HEK293 (cell line): ENCODE measurements around the gene REEP5.
"Not testable (repeated sequence)": the region's sequence is repeated elsewhere in the genome, so short reads cannot be mapped to it uniquely, and the experiment has no call there.

Experiments
- CTCF ChIA-PET: fragments of 350-600 bp; formaldehyde crosslinking; extraction: SDS; loops from one replicate; lab custom pipeline; 2021; ENCODE audit warnings: antibody characterized with exemption; lab: Yijun Ruan, JAX
- POLR2A ChIA-PET: fragments of 300-600 bp; formaldehyde crosslinking; extraction: SDS; loops from one replicate; lab custom pipeline; 2020; ENCODE audit warnings: antibody characterized with exemption, inconsistent platforms; lab: Yijun Ruan, JAX
- H3K27ac ChIP-seq: fragments of 200-500 bp; sonication (Bioruptor generic); 2 replicates; pipeline ENCODE4 v1.5.1; 2014; ENCODE audit warnings: low read depth, low read length, control low read depth, inconsistent platforms; ENCODE audit errors: extremely low read depth
- H3K36me3 ChIP-seq, 2 experiments: fragments of 200-500 bp in 1 of 2; sonication (Bioruptor generic) in 1 of 2; 1 replicate in 1 of 2; 2 replicates in 1 of 2; pipeline ENCODE4 v1.5.1; 2014 to 2017; ENCODE audit warnings: inconsistent platforms in 2 of 2, low read length in 2 of 2; ENCODE audit not compliant: control insufficient read depth in 2 of 2, insufficient read depth in 1 of 2
- H3K4me1 ChIP-seq: fragments of 200-500 bp; sonication (Bioruptor generic); 2 replicates; pipeline ENCODE4 v1.5.1; 2014; ENCODE audit warnings: mild to moderate bottlenecking, low read length, inconsistent platforms; ENCODE audit not compliant: control insufficient read depth, insufficient read depth
- H3K4me3 ChIP-seq: 2 replicates; pipeline ENCODE4 v1.5.1; 2011; ENCODE audit warnings: low read depth, mild to moderate bottlenecking, control low read depth, low read length, moderate library complexity
- H3K9me3 ChIP-seq: fragments of 200-500 bp; sonication (Bioruptor generic); 2 replicates; pipeline ENCODE4 v1.5.1; 2014; ENCODE audit warnings: low read depth, low read length, inconsistent platforms; ENCODE audit not compliant: control insufficient read depth, insufficient read depth
- GLIS2 ChIP-seq: fragments of 450-650 bp; formaldehyde crosslinking; IDR thresholded peaks from 2 replicates; pipeline ENCODE4 v1.5.1; 2016; ENCODE audit warnings: missing biosample characterization, missing genetic modification characterization
- TRIM28 ChIP-seq: IDR thresholded peaks from 2 replicates; pipeline ENCODE4 v1.6.1; 2011; ENCODE audit warnings: low read length, control low read depth, borderline replicate concordance
- ZNF114 ChIP-seq: fragments of 450-650 bp; formaldehyde crosslinking; IDR thresholded peaks from 2 replicates; pipeline ENCODE4 v1.5.0; 2017; ENCODE audit warnings: missing biosample characterization, missing genetic modification characterization
- ZNF138 ChIP-seq: fragments of 450-650 bp; formaldehyde crosslinking; IDR thresholded peaks from 2 replicates; pipeline ENCODE4 v1.5.1; 2016; ENCODE audit warnings: missing biosample characterization, missing genetic modification characterization, borderline replicate concordance
- ZNF248 ChIP-seq: fragments of 450-650 bp; formaldehyde crosslinking; IDR thresholded peaks from 2 replicates; pipeline ENCODE4 v1.5.1; 2017; ENCODE audit warnings: missing biosample characterization, missing genetic modification characterization
- ZNF510 ChIP-seq: fragments of 450-650 bp; formaldehyde crosslinking; IDR thresholded peaks from 2 replicates; pipeline ENCODE4 v1.5.1; 2018; ENCODE audit warnings: mild to moderate bottlenecking, missing genetic modification characterization, missing biosample characterization; ENCODE audit not compliant: insufficient replicate concordance
- ZNF514 ChIP-seq: fragments of 450-650 bp; formaldehyde crosslinking; IDR thresholded peaks from 2 replicates; pipeline ENCODE4 v1.5.1; 2016; ENCODE audit warnings: missing biosample characterization, missing genetic modification characterization
- ZNF521 ChIP-seq: fragments of 450-650 bp; formaldehyde crosslinking; IDR thresholded peaks from 2 replicates; pipeline ENCODE4 v1.5.1; 2017; ENCODE audit warnings: missing biosample characterization, mild to moderate bottlenecking, missing genetic modification characterization
- ZNF701 ChIP-seq: fragments of 450-650 bp; formaldehyde crosslinking; IDR thresholded peaks from 2 replicates; pipeline ENCODE4 v1.5.1; 2016; ENCODE audit warnings: missing biosample characterization, missing genetic modification characterization
- ZNF76 ChIP-seq: fragments of 450-650 bp; formaldehyde crosslinking; IDR thresholded peaks from 2 replicates; pipeline ENCODE4; 2016; ENCODE audit warnings: low read depth, missing biosample characterization, missing genetic modification characterization, borderline replicate concordance
- ZNF768 ChIP-seq: fragments of 450-650 bp; formaldehyde crosslinking; IDR thresholded peaks from 2 replicates; pipeline ENCODE4 v1.5.1; 2018; ENCODE audit warnings: missing biosample characterization, mild to moderate bottlenecking, missing genetic modification characterization
- ZSCAN30 ChIP-seq: fragments of 450-650 bp; IDR thresholded peaks from 2 replicates; pipeline ENCODE4 v1.5.1; 2018; ENCODE audit warnings: missing biosample characterization, mild to moderate bottlenecking, missing genetic modification characterization, moderate library complexity
- TF ChIP-seq, protein P1 (sequence below): fragments of 450-650 bp; formaldehyde crosslinking; conservative IDR thresholded peaks from 2 replicates; pipeline ENCODE4 v1.5.1; 2016; ENCODE audit warnings: low read depth, missing biosample characterization, missing genetic modification characterization
- TF ChIP-seq, protein P2 (sequence below): fragments of 450-650 bp; formaldehyde crosslinking; IDR thresholded peaks from 2 replicates; pipeline ENCODE4 v1.5.1; 2017; ENCODE audit warnings: missing biosample characterization, missing genetic modification characterization

Gene REEP5

DNA sequence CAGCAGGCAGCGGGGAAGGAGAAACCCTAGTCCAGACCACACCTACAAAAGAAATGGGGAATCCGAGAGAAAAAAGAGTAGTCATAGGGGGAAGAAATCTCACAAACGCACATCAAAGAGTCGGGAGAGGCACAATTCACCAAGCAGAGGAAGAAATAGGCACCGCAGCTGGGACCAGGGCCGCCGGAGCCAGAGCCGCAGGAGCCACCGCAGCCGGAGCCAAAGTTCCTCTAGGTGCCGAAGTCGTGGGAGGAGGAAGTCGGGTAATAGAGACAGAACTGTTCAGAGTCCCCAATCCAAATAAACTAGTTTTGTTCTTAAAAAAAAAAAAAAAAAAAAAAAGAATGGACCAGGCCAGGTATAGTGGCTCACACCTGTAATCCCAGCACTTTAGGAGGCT is 29.3 kb downstream of the REEP5 start (continued):
- TF ChIP-seq, protein P1, sequence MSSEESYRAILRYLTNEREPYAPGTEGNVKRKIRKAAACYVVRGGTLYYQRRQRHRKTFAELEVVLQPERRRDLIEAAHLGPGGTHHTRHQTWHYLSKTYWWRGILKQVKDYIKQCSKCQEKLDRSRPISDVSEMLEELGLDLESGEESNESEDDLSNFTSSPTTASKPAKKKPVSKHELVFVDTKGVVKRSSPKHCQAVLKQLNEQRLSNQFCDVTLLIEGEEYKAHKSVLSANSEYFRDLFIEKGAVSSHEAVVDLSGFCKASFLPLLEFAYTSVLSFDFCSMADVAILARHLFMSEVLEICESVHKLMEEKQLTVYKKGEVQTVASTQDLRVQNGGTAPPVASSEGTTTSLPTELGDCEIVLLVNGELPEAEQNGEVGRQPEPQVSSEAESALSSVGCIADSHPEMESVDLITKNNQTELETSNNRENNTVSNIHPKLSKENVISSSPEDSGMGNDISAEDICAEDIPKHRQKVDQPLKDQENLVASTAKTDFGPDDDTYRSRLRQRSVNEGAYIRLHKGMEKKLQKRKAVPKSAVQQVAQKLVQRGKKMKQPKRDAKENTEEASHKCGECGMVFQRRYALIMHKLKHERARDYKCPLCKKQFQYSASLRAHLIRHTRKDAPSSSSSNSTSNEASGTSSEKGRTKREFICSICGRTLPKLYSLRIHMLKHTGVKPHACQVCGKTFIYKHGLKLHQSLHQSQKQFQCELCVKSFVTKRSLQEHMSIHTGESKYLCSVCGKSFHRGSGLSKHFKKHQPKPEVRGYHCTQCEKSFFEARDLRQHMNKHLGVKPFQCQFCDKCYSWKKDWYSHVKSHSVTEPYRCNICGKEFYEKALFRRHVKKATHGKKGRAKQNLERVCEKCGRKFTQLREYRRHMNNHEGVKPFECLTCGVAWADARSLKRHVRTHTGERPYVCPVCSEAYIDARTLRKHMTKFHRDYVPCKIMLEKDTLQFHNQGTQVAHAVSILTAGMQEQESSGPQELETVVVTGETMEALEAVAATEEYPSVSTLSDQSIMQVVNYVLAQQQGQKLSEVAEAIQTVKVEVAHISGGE (tag by site-specific recombination), result no peak
- TF ChIP-seq ZNF510 (tag by site-specific recombination) (no peak), GLIS2 (no peak)
- TF ChIP-seq, all 188 proteins: peak for 0

DNA sequence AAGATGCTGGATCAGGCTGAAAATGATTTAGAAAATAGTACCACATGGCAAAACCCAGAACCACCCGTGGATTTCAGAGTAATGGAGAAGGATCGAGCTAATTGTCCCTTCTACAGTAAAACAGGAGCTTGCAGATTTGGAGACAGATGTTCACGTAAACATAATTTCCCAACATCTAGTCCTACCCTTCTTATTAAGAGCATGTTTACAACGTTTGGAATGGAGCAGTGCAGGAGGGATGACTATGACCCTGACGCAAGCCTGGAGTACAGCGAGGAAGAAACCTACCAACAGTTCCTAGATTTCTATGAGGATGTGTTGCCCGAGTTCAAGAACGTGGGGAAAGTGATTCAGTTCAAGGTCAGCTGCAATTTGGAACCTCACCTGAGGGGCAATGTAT is 30.0 kb downstream of the REEP5 start:
- POLR2A ChIA-PET, result interaction anchor here (0.7 kb wide), 1 partner anchor 8 kb away, joined by 3 read pairs; no protein-coding TSS in a partner anchor
- H3K4me1 ChIP-seq, H3K9me3 ChIP-seq, H3K27ac ChIP-seq, H3K4me3 ChIP-seq, CTCF ChIA-PET: not testable (repeated sequence)
- H3K36me3 ChIP-seq, result peaks cover 21 to 51% of the 10 kb centered on the region in 2 experiments

DNA sequence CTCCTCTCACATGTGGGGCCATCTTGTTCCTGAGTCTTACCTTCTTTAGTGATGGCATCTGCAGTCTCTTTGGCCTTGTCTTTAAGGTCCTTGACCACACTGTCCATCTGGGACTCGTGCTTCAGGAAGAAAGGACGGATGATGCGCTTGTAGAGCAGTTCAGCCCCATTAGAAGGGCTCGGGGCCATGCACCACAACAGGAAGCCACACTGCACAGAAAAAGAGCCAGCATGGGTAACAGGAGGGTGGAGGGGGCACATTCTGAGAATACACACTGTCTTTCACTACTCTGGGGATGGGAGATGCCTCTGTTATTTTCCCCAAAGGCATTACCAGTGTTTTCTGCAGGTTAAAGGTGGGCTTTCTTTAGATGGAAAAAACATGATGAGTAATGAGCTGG is 35.1 kb downstream of the REEP5 start:
- no peak overlapping the region for H3K4me3 ChIP-seq
- no peak overlapping the region for H3K27ac ChIP-seq
- H3K4me1 ChIP-seq, result no peaks in the 10 kb centered on the region
- H3K36me3 ChIP-seq, result peaks cover 27 to 74% of the 10 kb centered on the region in 2 experiments
- CTCF ChIA-PET, result no interaction called here
- no peaks in the 10 kb centered on the region for H3K9me3 ChIP-seq
- POLR2A ChIA-PET, result no interaction called here
- no peak for TF ChIP-seq ZSCAN30 (tag by site-specific recombination)

DNA sequence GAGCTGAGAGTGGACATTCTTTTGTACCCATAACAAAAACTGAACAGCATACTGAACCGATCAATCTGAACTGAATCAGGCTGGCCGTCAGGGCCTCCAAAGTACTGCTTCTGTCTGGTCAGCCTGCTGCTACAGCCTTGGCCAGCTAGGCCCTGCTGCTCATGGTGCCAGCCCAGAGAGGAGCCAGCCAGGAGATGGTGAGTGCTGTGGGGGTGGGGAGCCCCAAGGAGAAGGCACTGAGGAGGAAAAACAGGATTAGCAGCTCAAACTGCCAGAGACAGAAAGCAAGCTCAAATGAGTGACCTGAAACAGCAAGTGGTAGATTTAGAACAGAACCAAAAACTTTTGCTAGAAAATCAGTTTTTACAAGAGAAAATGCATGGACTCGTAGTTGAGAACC is 37.0 kb downstream of the REEP5 start:
- Histone ChIP-seq H3K4me3 (no peak overlapping the region), H3K36me3 (peaks cover 30 to 86% of the 10 kb centered on the region in 2 experiments), H3K9me3 (no peaks in the 10 kb centered on the region), H3K27ac (no peak overlapping the region), H3K4me1 (no peaks in the 10 kb centered on the region)
- ChIA-PET POLR2A (no interaction called here), CTCF (no interaction called here)
- TF ChIP-seq ZNF114 (no peak), ZNF701 (tag by site-specific recombination) (no peak), ZNF76 (no peak), ZSCAN30 (tag by site-specific recombination) (no peak), ZNF138 (tag by site-specific recombination) (no peak), ZNF521 (no peak), ZNF768 (tag by site-specific recombination) (no peak), TRIM28 (no peak), ZNF248 (tag by site-specific recombination) (no peak), ZNF514 (tag by site-specific recombination) (no peak)
- TF ChIP-seq, protein P2, sequence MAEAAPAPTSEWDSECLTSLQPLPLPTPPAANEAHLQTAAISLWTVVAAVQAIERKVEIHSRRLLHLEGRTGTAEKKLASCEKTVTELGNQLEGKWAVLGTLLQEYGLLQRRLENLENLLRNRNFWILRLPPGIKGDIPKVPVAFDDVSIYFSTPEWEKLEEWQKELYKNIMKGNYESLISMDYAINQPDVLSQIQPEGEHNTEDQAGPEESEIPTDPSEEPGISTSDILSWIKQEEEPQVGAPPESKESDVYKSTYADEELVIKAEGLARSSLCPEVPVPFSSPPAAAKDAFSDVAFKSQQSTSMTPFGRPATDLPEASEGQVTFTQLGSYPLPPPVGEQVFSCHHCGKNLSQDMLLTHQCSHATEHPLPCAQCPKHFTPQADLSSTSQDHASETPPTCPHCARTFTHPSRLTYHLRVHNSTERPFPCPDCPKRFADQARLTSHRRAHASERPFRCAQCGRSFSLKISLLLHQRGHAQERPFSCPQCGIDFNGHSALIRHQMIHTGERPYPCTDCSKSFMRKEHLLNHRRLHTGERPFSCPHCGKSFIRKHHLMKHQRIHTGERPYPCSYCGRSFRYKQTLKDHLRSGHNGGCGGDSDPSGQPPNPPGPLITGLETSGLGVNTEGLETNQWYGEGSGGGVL (tag by site-specific recombination), result no peak
